ENCODE measurements around the gene CYTH1. TPM values are rescaled to one million over a fixed set of nuclear protein-coding genes. Genes with fewer than 3 reads are reported as not detected.
A peak's percentile ranks its signal among the peaks of the same experiment; 100 is the strongest.

Gene CYTH1
- total RNA-seq, 3 donors from 2014 or later: 55.9 to 99.3 (median 82.8) TPM

DNA sequence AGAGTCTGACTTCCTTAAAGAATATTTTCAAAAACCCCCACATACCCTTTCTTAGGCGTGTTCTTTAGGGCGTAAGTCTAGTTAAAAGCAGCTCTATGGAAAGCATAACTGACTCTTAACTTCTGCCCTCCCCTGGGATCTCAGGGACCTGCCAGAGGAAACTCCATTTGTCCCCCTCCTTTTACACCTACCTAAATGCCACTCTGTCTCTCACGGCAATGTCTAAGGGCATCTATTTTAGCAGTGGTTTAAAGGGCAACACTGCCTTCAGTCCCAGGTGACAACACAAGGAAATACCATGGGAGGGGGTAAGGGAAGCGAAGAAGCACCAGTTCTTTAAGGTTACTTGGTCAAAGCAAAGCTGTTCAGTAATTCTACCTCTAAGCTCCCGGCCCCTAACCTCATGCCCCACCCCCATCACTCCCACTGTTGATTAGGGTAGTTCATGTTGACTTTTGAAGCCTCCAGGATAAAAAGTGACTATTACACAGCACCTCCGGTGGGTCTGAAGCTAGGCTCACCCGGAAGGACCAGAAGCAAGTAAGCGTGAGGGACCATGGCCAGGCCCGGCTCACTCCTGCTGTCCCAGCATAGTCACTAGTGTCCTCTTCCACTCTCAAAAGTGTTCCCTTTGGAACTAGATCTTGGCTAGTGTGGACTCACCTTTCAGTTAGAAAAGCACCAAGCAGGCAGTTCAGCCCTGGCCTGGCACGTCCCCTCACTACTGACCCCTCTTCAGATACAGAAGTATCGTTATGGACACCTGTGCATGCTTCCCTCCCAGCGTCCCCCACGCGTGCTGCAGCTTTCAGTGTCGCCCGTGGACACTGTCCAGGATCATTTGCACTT lies 47.1 kb downstream of the CYTH1 start:
- H3K4me3 Mint-ChIP-seq: peak overlapping the region; percentile 89
- H3K36me3 Mint-ChIP-seq (ENCODE audit: insufficient read depth): peaks cover 9% of the 10 kb centered on the region
- no peaks in the 10 kb centered on the region for H3K9me3 Mint-ChIP-seq
- H3K27me3 Mint-ChIP-seq (ENCODE audit: low read depth): no peaks in the 10 kb centered on the region
- DNase-seq (no peak), ATAC-seq (peak in 1 of 2 donors; percentile 23)
- peaks cover 86% of the 10 kb centered on the region for H3K4me1 Mint-ChIP-seq (ENCODE audit: low read depth)

DNA sequence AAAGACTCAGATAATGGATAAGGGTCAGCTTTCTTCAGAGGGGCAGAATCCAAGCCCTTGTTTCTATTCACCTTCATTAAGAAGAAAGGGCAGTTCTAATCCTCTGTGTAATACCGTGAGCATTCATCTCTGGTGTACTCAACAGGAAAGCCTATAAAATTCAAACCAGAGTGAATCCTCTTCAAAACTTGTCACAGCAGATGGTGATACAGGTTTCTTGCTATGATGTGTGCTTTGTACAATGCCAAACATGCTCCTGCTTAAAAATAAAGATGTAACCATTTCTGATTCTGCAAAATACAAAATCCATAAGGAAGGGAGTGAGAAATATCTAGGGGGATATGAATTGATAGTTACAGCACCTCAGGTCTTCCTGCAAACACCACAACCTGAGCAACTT lies 49.7 kb downstream of the CYTH1 start:
- H3K9me3 Mint-ChIP-seq: no peaks in the 10 kb centered on the region
- peak overlapping the region; percentile 53 for H3K4me3 Mint-ChIP-seq
- H3K27me3 Mint-ChIP-seq (ENCODE audit: low read depth): no peaks in the 10 kb centered on the region
- ATAC-seq (no peak), DNase-seq (no peak)
- H3K4me1 Mint-ChIP-seq (ENCODE audit: low read depth): peaks cover 84% of the 10 kb centered on the region
- peaks cover 5% of the 10 kb centered on the region for H3K36me3 Mint-ChIP-seq (ENCODE audit: insufficient read depth)

DNA sequence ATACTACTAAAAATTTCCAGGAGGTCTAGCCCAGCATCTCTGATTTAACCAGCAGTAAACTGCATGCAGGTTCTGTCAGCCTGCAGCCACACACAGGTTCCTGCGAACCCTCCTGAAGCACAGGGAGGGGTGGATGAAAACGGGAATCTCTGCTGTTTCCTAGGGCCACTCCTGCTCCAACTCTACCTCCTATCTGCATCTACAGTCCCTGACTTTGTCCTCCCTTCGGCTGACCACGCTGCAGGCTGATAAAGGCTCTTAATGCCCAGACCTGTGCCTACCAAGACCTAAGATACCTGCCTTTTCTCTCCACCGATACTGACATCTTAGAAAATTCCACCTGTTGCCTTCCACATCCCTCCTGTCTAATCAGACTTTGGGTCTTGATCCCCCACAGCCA lies 50.2 kb downstream of the CYTH1 start:
- peak overlapping the region; percentile 53 for H3K4me3 Mint-ChIP-seq
- no peaks in the 10 kb centered on the region for H3K27me3 Mint-ChIP-seq (ENCODE audit: low read depth)
- H3K4me1 Mint-ChIP-seq (ENCODE audit: low read depth): peaks cover 84% of the 10 kb centered on the region
- no peak for DNase-seq
- no peak for ATAC-seq
- peaks cover 5% of the 10 kb centered on the region for H3K36me3 Mint-ChIP-seq (ENCODE audit: insufficient read depth)
- H3K9me3 Mint-ChIP-seq: no peaks in the 10 kb centered on the region

DNA sequence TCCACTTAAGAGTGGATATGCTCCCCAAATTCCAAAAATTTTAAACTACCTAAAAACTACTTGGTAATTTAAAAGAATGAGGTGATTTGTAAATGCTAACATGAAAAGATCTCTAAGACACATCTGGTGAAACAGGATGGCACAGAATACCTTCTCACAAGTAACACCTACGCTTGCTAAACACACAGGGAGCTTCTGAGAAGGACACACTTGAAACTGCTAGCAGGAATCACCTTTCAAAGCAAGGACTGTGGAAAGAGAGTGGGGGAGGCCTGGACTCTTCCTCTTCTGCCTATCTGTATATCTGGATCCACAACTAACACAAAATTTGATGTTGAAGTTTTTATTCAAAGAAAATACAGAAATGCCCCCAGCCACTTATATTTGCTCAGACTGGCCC lies 52.4 kb downstream of the CYTH1 start:
- peaks cover 12% of the 10 kb centered on the region for H3K36me3 Mint-ChIP-seq (ENCODE audit: insufficient read depth)
- H3K27me3 Mint-ChIP-seq (ENCODE audit: low read depth): no peaks in the 10 kb centered on the region
- peaks cover 86% of the 10 kb centered on the region for H3K4me1 Mint-ChIP-seq (ENCODE audit: low read depth)
- peak overlapping the region; percentile 42 for H3K4me3 Mint-ChIP-seq
- H3K9me3 Mint-ChIP-seq: no peaks in the 10 kb centered on the region
- no peak for ATAC-seq
- DNase-seq: no peak

DNA sequence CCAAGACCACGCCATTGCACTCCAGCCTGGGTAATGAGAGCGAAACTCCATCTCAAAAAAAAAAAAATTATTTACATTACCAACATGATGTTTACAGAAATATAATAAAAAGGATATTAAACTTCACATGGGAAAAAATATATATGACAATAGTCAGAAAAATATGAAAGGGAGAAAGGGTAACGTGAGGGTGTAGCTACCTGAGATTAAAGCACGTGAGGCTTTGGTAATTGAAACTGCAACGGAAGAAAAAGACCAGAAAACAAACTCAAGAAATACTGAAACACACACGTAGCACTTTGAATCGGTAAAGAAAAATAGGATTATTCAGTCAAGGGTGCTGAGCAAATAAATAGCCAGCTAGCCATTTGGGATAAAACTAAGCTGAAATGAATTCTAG lies 53.6 kb downstream of the CYTH1 start:
- no peak for ATAC-seq
- Mint-ChIP-seq H3K4me3 (peak overlapping the region; percentile 49), H3K36me3 (ENCODE audit: insufficient read depth) (peaks cover 16% of the 10 kb centered on the region), H3K9me3 (no peaks in the 10 kb centered on the region), H3K4me1 (ENCODE audit: low read depth) (peaks cover 91% of the 10 kb centered on the region), H3K27me3 (ENCODE audit: low read depth) (no peaks in the 10 kb centered on the region)
- DNase-seq: no peak

DNA sequence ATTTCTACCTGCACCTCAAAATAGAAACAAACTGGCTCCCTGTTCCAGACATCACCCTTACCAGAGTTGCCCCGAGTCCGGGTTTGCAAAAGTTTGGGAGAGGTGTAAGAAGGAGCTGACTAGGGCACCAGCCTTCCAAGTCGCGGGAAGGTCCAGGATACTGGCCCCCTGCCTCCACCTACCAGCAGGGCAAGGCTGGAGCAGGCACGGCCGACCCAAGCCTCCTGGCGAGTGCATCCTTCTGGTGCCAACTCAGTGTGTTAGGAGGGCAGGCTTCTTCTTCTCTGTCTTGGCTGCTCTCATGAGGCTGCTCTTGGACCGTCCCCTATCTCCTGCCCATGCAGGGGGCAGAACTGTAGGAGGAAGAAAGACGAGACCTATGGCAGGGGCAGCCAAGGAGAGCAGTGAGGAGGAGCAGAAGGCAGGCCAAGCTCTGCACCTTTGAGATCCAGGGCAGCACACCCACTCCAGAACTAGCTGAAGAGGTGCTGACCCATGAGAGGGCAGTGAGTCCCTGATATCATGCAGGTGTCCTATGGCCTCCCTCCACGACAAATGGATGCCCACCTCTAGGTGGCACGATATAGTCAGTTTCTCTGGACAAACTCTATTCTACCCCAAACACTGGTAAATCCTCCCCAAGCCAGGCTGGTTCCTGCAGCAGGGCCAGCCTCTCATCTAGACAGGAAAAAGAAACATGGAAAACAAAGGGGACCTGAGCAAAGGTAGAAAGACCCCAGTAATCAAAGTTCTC lies 54.4 kb downstream of the CYTH1 start:
- Mint-ChIP-seq H3K9me3 (no peaks in the 10 kb centered on the region), H3K27me3 (ENCODE audit: low read depth) (no peaks in the 10 kb centered on the region), H3K36me3 (ENCODE audit: insufficient read depth) (peaks cover 16% of the 10 kb centered on the region), H3K4me1 (ENCODE audit: low read depth) (peaks cover 92% of the 10 kb centered on the region), H3K4me3 (no peak overlapping the region)
- no peak for ATAC-seq
- no peak for DNase-seq

DNA sequence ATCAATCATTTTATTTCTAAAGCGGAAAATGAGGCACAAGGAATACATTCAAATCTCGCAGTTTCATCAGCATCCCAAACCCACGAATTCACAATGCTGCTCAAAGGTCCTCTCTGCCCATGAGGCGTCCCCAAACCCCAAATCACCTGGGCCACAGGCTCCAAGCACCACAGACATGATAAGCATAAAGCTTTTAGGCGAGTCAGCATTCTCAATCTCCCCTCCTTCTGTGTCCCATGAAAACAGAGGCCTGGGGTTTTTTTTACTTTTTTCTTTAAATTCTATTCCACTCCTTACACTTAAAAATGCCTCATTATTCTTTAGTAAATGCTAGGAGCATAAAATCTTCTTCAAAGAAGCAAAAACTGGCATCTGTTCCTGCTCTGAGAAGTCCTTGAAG lies 55.0 kb downstream of the CYTH1 start:
- peaks cover 15% of the 10 kb centered on the region for H3K36me3 Mint-ChIP-seq (ENCODE audit: insufficient read depth)
- no peaks in the 10 kb centered on the region for H3K27me3 Mint-ChIP-seq (ENCODE audit: low read depth)
- H3K4me3 Mint-ChIP-seq: peak overlapping the region; percentile 73
- peaks cover 92% of the 10 kb centered on the region for H3K4me1 Mint-ChIP-seq (ENCODE audit: low read depth)
- DNase-seq: no peak
- no peaks in the 10 kb centered on the region for H3K9me3 Mint-ChIP-seq
- no peak for ATAC-seq

DNA sequence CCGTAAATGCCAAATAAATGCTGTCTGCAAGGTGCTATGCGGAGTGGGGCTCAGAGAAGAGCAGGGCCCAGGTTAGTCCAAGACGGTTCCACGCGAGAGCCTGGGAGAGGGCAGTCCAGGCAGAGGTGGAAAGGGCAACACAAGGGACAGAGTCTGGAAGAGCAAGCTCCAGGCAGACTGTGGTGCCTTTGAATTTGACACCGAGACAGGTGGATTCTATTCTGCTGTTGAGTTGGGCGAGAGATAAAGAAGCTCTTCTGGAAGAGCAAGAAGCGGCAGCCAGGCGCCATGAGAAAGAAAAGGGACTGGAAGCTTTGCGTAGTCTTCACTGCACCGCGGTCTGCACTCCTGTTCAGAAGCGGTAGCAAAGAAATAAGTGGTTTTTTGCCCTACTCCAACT lies 55.6 kb downstream of the CYTH1 start:
- no peaks in the 10 kb centered on the region for H3K27me3 Mint-ChIP-seq (ENCODE audit: low read depth)
- DNase-seq: no peak
- H3K36me3 Mint-ChIP-seq (ENCODE audit: insufficient read depth): peaks cover 14% of the 10 kb centered on the region
- peak overlapping the region; percentile 73 for H3K4me3 Mint-ChIP-seq
- ATAC-seq: no peak
- H3K4me1 Mint-ChIP-seq (ENCODE audit: low read depth): peaks cover 92% of the 10 kb centered on the region
- H3K9me3 Mint-ChIP-seq: no peaks in the 10 kb centered on the region

DNA sequence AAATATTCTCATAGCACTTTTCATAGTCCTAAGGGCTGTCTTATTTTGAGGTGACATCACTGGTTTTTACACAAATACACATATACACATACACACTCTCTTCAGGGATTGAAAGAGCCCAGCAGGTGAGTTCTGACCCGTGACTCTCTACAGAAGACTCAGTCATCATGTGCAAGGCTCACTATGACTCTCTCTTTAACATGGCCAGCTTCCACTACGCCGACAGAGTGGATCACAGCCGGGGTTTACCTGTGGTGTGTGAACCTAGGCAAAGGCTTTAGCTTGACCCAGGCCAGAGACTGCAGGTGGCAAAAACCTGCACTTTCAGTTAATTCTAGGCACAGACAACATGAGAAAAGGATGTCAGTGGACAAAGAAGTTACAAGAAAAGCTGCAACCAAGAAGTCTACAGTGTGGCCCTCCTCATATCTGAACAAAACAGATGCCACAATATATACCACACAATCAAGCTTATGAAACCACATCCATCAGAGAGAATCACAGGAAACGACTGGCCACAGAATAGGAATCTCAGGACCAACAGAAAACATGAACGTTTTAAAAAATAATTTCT lies 56.5 kb downstream of the CYTH1 start:
- DNase-seq (no peak), ATAC-seq (peak; percentile 85 to 86)
- no peaks in the 10 kb centered on the region for H3K9me3 Mint-ChIP-seq
- H3K4me3 Mint-ChIP-seq: peak overlapping the region; percentile 73
- H3K27me3 Mint-ChIP-seq (ENCODE audit: low read depth): no peaks in the 10 kb centered on the region
- peaks cover 14% of the 10 kb centered on the region for H3K36me3 Mint-ChIP-seq (ENCODE audit: insufficient read depth)
- peaks cover 90% of the 10 kb centered on the region for H3K4me1 Mint-ChIP-seq (ENCODE audit: low read depth)

DNA sequence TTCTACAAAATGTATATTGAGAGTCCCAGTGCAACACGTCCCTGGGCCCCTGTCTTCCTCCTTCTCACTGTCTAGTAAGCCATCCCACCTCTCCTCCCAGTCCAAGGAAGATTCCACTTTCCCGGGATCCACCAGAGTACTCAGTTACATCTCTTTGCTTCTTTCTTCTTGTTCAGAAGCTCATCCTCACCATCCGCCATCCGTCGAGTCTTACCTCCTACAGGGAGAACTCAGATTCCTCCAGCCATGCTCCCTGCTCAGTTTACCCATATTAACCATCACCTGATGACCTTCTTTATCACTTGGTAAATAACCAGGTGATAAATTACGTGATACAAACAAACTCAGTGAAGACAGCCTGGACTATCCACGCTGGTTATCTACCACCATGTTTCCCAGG lies 57.1 kb downstream of the CYTH1 start:
- H3K4me3 Mint-ChIP-seq: peak overlapping the region; percentile 73
- peaks cover 14% of the 10 kb centered on the region for H3K36me3 Mint-ChIP-seq (ENCODE audit: insufficient read depth)
- no peaks in the 10 kb centered on the region for H3K27me3 Mint-ChIP-seq (ENCODE audit: low read depth)
- DNase-seq (no peak), ATAC-seq (no peak)
- no peaks in the 10 kb centered on the region for H3K9me3 Mint-ChIP-seq
- H3K4me1 Mint-ChIP-seq (ENCODE audit: low read depth): peaks cover 91% of the 10 kb centered on the region

DNA sequence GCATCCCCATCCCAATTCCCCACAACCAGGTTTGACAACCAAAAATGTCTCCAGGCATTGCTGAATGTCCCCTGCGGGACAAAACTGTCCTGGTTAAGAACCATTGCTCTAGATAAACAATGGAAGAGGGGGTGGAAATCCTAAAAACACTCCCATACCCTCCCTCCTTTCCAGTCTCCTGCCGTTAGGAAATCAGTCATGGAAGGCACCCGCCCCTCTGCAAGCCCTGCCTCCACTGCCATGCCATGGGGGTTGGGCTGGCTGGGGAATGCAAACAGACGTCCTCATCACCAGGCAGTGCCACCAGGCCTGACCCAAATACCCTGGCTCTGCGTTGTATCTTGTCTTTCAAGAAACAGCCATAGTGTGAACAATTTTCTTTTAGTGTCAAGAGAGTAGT lies 57.5 kb downstream of the CYTH1 start:
- peaks cover 91% of the 10 kb centered on the region for H3K4me1 Mint-ChIP-seq (ENCODE audit: low read depth)

DNA sequence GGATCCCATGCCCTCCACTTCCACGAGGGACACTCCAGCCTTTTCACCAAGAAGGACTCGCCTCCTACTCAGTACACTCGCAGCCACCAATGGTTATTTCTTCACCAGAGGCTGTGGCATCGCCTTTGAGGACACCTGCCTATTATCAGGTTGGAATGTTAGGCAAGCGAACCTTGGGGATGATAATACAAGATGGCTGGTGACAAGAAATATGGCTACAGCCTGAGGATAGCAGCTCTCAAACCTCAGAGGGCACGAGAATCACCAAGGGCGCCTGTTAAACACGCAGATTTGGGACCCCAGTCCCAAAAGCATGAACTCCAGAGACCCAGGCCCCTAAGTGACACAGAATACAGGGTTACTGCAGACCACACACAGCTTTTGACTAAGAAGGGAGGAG lies 58.1 kb downstream of the CYTH1 start:
- no peaks in the 10 kb centered on the region for H3K9me3 Mint-ChIP-seq
- no peaks in the 10 kb centered on the region for H3K27me3 Mint-ChIP-seq (ENCODE audit: low read depth)
- DNase-seq: no peak
- no peak overlapping the region for H3K4me3 Mint-ChIP-seq
- ATAC-seq: no peak
- peaks cover 91% of the 10 kb centered on the region for H3K4me1 Mint-ChIP-seq (ENCODE audit: low read depth)
- H3K36me3 Mint-ChIP-seq (ENCODE audit: insufficient read depth): peaks cover 14% of the 10 kb centered on the region

More for the DNA sequence above, 57.5 kb downstream of the CYTH1 start:
- peaks cover 14% of the 10 kb centered on the region for H3K36me3 Mint-ChIP-seq (ENCODE audit: insufficient read depth)
- DNase-seq: no peak
- H3K4me3 Mint-ChIP-seq: no peak overlapping the region
- H3K9me3 Mint-ChIP-seq: no peaks in the 10 kb centered on the region
- ATAC-seq: no peak
- H3K27me3 Mint-ChIP-seq (ENCODE audit: low read depth): no peaks in the 10 kb centered on the region

DNA sequence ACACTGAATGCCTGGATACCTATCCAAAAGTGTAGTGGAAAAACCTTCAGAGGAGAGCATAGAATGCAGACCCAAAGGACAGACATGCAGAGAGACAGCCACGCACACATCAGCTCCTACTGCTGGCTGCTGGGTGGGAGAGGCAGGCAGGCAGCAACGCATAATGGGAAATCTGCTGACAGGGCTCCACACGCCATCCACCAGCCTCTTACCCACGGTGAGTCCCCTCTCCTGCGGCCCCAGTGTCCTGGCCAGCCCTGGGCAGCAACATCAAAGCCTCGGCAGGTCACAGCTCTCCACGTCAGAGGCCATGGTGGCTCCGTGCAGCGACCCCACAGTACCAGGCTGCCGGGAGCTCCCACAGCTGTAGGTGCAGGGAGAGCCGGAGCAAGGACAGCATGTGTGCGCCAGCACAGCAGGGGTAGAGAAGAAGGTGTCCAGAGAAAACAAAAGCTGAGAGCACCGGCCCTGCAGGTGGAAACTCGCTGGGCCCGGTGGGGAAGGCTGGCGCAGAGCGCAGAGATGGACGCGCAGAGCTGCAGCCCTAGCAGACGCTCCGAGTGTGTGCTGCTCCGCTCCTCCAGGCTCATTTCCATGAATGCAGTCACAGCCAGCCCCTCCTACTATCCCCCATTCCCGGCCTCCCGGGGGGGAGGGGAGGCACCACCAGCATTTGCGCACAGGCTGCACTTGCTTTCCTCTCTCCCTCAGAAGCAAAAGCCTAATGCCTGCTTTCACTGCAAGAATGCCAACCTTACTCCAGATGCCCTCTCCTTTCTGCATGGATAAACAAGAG lies 58.9 kb downstream of the CYTH1 start:
- DNase-seq: no peak
- Mint-ChIP-seq H3K4me1 (ENCODE audit: low read depth) (peaks cover 94% of the 10 kb centered on the region), H3K4me3 (no peak overlapping the region), H3K9me3 (no peaks in the 10 kb centered on the region), H3K36me3 (ENCODE audit: insufficient read depth) (peaks cover 14% of the 10 kb centered on the region), H3K27me3 (ENCODE audit: low read depth) (no peaks in the 10 kb centered on the region)
- ATAC-seq: no peak

DNA sequence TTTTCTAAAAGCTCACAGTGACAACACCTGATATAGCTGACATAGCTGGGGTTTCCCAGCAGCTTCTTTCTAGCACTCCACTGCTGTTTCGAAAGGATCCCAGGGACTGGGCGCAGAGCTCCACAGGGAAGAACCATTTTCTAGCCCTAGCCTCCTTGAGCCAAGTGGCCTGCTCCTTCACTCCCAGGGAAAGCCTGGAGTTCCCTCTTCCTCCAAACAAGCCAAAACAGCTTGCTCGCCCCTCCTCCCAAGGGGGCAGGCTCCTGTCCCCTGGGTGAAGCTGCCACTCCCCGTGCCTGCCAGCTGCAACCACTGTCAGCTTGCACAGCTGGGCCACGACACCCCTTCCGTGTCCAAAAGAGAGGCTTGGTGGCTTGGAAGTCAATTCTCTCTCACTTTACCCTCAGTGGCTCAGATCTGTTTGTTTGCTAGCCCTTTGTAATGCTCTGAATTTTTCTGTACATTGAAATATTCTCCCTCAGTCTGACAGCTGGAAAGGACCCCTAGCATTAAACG lies 59.8 kb downstream of the CYTH1 start:
- no peak for ATAC-seq
- Mint-ChIP-seq H3K4me1 (ENCODE audit: low read depth) (peaks cover 94% of the 10 kb centered on the region), H3K9me3 (no peaks in the 10 kb centered on the region), H3K36me3 (ENCODE audit: insufficient read depth) (peaks cover 12% of the 10 kb centered on the region), H3K27me3 (ENCODE audit: low read depth) (no peaks in the 10 kb centered on the region), H3K4me3 (peak overlapping the region; percentile 45)
- DNase-seq: no peak

All from activated T-cell treated with anti-CD3 and anti-CD28 coated beads, Interleukin-2, amount 50 U/mL, for 4 hours (primary cell).